ENCODE results near the gene INSL4.

GRCh38 chr9:5231212-5231611 lies at the start of gene INSL4:
- TF ChIP-seq ISL1 (CRISPR knock-in tag; IDR thresholded peaks at IDR 0.05) (no peak), PATZ1 (CRISPR knock-in tag; IDR thresholded peaks at IDR 0.05; ENCODE audit: borderline replicate concordance) (no peak), TSHZ2 (CRISPR knock-in tag; IDR thresholded peaks at IDR 0.05) (no peak), RARB (CRISPR knock-in tag; IDR thresholded peaks at IDR 0.05) (no peak), ZC3H10 (CRISPR knock-in tag; IDR thresholded peaks at IDR 0.05) (no peak), ZFP3 (CRISPR knock-in tag; IDR thresholded peaks at IDR 0.05) (no peak), CSDC2 (CRISPR knock-in tag; IDR thresholded peaks at IDR 0.05) (no peak), TOX (CRISPR knock-in tag; IDR thresholded peaks at IDR 0.05; ENCODE audit: borderline replicate concordance) (no peak), ZNF70 (CRISPR knock-in tag; IDR thresholded peaks at IDR 0.05) (no peak), TCF4 (CRISPR knock-in tag; IDR thresholded peaks at IDR 0.05; ENCODE audit: borderline replicate concordance) (no peak), CREB5 (CRISPR knock-in tag; IDR thresholded peaks at IDR 0.05; ENCODE audit: low read depth) (no peak), PPARA (CRISPR knock-in tag; IDR thresholded peaks at IDR 0.05; ENCODE audit: borderline replicate concordance) (no peak), ARNTL (CRISPR knock-in tag; IDR thresholded peaks at IDR 0.05; ENCODE audit: borderline replicate concordance, low read depth) (no peak), ZFP30 (CRISPR knock-in tag; IDR thresholded peaks at IDR 0.05) (no peak)

Data from SK-N-SH treated with all-trans-retinoic acid at 6 μM for 48 hours (cell line).